NCI-H460 (cell line): ENCODE measurements around the gene GSG1L. TPM values are rescaled to one million over a fixed set of nuclear protein-coding genes. Genes with fewer than 3 reads are reported as not detected.
"Not testable (repeated sequence)": the region's sequence is repeated elsewhere in the genome, so short reads cannot be mapped to it uniquely, and the experiment has no call there.

ENCODE experiments used
- DNase-seq: peaks from one replicate; pipeline ENCODE4 v3.0.0-alpha.2; 2016; ENCODE audit warnings: low read depth; ENCODE audit errors: extremely low read depth
- total RNA-seq: library from RNA; depleted of rRNA; stranded (reverse); fragments of >200 nt; shearing (Covaris generic); gene quantifications from 2 replicates; pipeline ENCODE4 v1.2.3, GENCODE V29; 2014

GSG1L gene
- total RNA-seq, 1 experiment from 2014 or later: not detected

DNA sequence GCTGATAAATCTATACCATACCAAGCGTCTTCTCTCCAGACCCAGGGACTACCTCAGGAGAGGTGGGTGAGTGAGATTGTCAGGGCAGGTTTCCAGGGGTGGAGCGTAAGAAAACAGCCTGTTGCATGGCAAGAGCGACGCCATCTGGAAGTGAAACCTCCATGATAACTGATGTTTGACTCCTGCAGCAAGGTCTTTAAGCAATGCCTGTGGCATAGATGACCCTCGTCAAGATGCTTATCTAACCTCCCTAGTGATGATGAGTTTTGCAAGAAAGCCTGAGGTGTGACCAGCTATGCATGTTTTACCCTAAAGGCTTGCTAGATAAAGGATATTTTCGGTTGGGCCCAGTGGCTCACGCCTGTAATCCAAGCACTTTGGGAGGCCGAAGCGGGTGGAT lies 71.6 kb downstream of the GSG1L start:
- DNase-seq: no peak

DNA sequence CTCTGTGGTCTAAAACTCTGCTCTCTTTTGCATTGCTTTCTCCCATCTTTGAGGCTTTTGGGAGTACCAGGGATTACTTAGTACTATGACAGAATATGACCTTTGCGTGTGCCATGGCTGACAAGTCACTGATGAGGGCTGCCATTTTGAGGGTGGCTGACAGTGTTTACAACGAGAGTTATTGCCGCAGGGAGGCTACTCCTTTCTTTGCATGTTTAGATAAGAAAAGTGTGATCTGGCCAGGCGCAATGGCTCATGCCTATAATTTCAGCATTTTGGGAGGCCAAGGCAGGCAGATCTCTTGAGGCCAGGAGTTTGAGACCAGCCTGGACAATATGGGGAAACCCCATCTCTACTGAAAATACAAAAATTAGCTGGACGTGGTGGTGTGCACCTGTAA lies 77.5 kb downstream of the GSG1L start:
- no peak for DNase-seq

DNA sequence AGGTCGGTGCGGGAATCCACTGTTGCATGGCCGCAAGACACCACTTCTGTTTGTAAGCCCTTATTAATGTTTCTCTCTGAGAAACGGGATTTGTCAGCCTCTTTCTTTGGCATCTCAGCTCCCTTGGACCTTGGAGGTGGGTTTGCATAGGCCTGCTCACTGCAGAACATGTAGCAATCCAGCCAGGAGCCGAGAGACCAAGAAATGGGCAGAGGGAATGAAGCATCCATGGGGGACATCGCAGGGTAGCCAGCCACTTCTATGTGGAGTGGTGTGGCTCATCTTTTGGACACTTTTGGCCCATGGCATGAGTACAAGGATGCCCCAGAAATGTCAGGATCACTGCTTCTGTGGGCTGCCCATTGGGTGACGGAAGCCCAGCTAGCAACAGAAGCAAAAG lies 79.4 kb downstream of the GSG1L start:
- DNase-seq: no peak

DNA sequence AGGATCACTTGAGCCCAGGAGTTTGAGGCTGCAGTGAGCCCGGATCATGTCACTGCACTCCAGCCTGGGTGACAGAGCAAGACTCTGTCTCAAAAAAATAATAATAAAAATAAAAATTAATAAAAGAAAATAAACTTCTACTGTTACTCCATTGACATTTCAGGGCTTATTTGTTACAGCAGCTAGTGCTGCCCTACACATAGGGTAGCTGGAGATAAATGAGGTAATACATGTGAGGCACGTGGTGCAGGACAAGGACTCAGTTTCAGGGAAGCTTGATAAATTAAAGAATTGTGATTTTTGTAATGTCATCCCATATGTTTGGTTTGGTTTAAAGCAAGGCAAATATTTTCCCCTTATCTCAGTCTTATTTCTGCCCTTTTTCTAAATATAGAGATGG lies 80.3 kb downstream of the GSG1L start:
- DNase-seq: no peak

DNA sequence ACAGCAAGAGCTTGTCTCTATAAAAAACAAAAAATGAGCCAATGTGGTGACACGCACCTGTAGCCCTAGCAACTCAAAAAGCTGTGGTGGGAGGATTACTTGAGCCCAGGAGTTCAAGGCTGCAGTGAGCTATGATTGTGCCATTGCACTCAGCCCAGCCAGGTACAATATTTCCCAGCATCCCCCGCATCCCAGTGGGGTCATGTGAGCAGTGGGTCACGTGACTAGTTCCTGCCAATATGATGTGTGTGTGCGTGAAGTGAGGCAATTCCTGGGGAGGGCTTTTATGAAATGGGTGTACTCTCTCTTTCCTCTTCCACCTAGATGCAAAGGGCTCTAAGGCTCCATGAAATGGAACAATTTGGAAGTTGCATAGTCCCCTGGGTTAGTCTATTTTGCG lies 81.3 kb downstream of the GSG1L start:
- DNase-seq: no peak

DNA sequence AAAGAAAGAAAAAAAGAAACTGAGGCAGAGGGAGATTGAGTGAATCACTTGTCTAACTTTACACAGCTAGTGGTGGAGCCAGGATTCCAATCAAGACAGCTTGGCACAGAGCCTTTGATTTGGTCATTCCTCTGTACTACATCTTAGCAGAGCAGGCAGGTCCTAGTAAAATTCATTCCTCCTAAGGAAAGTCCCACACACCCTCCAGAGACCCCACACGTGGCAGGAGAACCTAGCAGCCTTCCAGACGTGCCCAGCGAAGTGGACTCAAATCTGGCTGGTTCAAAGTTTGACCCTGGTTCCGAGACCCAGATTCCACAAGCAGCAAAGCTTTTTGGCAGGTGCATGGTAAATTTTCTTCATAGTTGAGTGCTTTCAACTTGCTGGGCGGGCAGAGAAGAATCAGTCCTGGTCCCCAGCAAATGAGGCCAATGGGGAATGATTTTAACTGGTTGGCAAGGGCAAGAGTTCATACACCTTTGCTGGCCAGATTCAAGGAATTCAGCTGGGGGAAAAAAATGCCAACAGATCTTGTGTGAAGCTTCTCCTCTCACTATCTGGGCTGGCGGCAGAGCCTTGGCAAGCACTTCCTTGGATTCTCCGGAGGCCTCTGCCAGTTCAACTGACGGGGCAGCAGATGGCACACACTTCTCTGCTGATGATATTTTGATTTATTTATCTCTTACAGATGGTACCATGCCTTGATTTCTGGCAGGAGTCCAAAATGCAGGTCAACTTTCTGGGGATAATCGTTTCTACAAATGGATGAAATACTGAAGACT lies 82.4 kb downstream of the GSG1L start:
- DNase-seq: no peak

DNA sequence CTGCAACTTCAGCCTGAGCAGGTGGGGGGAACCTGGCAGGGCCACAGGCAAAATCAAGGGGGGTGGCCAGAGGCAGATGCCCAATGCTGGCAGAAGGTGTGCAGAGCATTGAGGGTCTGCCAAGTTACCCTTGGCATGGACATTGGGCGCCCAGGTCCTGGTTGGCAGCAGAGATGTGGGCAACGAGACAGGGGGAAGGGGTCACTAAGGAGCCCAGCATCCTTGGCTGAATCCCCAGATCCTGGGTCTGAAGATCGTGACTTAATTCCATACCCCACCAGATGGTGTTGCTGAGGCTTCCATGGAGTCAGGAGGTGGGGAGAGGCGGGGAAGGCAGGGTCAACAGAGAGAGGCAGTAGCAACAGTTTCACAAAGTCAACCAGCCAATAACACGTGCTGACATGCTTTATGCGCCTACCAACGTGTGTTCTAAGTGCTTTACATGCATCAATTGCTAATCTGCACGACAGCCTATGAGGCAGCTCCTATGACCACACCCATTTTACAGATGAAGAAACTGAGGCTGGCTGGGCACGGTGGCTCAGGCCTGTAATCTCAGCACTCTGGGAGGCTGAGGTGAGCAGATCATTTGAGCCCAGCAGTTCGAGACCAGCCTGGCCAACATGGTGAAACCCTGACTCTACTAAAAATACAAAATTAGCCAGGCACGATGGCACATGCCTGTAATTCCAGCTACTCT lies 83.3 kb downstream of the GSG1L start:
- no peak for DNase-seq

DNA sequence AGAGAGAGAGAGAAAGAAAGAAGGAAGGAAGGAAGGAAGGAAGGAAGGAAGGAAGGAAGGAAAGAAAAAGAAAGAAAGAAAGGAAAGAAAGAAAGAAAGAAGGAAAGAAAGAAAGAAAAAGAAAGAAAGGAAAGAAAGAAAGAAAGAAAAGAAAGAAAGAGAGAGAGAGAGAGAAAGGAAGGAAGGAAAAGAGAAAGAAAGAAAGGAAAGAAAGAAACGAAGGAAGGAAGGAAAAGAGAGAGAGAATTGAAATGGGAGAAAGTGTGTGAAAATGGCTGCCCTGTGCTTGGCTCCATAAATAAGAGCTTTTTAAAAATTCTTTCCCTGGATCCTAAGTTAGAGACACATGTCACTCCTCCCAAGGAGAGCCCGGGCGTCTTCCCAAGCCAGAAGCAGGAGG lies 83.8 kb downstream of the GSG1L start:
- not testable (repeated sequence) for DNase-seq

DNA sequence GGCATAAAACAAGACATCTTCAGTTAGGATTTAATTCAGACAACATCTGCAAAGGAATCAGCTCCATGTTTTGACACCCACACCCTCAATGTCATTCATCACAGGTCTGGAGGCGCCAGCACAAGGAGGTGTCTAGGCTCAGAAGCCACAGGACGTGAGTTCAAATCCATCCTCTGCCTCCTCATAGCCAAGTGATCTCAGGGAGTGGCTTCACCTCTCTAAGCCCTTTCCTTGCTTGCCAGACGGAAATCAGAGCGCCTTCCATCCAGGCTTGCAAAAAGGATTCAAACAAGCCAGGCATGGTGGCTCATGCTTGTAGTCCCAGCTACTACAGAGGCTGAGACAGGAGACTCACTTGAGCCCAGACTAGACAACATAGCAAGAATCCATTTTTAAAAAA lies 84.6 kb downstream of the GSG1L start:
- DNase-seq: no peak

DNA sequence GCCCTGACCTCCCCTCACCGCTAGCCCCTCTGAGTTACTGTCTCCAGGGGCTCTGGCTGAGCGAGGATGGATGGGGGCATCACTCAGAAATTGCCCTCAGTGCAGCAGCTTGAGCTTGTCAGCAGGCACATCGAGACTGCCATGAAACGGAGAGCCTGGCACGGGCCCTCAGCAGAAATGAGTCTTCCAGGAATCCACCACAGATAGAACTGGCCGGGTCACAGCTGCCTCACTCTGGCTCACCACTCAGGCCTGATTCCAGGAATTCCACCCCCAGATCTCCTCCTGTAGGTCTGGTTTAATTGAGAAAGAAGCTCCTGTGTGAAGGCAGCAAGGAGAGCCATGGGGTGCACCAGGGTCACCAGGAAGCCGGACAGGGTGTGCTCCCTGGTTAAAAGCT lies 85.5 kb downstream of the GSG1L start:
- DNase-seq: no peak

DNA sequence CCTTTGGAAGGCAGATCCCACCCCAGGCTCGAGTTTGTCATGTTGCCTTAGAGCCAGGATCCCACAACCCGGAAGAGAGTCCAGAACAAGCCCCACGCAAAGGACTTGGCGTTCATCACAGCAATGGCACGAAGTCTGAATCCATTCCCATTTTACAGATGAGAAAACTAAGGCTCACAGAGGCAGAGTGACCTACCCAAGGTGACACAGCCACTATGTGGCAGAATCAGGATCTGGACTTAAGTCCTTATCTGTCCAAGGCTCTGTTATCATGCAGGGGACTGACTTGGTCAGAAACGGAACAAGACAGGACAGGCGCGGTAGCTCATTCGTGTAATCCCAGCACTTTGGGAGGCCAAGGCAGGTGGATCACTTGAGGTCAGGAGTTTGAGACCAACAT lies 86.5 kb downstream of the GSG1L start:
- DNase-seq: no peak

DNA sequence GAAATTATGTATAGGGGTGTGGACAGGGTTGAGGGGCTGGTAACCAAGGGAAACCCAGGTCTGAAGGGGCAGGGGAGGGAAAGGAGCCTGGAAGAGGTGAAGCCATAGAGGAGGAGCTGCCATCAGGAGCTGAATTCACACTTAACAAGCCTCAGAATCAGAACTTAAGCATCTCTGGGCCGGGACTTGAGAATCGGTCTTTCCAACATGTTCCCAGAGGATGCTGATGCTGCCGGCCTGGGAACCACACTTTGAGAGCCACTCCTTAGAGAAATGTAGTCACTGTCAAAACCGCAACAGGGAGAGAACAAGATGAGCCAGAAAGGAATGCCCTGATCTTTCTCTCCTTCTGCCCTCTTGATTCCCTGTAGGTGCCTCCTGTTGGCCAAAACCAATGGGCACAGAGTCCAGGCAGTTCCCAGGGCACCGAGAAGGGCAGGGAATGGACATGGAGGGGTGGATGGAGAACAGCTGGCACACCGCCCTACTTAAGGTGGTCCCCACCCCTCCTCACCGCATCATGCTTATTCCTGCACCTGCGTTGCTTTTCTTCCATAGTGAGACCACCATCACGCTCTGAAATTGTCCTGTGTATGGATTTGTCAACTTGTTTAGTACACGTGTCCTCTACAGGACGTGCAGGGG lies 88.5 kb downstream of the GSG1L start:
- no peak for DNase-seq

DNA sequence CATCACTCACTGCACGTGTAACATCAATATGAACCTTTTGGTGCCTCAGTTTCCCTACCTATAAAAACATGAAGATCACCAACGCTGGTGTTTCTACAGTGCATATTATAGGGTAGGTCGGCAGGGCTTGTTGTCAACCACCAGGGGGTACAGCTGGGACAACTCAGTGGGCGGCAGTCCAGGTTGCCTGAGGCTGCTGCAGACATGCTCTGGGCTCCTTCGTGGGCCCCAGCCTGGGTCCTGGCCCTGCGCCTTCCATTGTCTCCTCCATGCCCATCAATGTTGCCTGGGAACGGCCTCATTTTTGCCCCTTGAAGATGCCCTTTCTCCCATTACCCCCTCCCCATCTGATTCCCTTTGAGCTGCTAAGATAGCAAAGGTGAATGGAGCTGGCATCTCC lies 89.8 kb downstream of the GSG1L start:
- no peak for DNase-seq

DNA sequence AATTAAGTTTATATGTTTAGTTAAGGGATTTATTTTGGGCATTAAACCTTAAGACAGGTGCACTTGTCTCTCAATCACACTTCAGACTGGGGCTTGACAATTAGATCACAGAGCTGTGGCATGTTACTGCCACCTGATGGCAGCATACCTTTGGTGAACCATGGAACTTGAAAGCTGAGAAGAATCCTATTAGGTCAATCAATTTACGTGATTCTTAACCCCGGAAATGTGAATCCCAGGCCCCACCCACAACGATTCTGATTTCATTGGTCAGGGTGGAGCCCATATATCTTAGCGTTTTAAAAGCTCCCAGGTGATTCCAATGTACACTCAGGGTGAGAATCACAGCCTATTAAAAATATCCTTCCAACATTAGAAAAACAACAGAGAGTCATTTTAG lies 91.0 kb downstream of the GSG1L start:
- peak; percentile 55 for DNase-seq

DNA sequence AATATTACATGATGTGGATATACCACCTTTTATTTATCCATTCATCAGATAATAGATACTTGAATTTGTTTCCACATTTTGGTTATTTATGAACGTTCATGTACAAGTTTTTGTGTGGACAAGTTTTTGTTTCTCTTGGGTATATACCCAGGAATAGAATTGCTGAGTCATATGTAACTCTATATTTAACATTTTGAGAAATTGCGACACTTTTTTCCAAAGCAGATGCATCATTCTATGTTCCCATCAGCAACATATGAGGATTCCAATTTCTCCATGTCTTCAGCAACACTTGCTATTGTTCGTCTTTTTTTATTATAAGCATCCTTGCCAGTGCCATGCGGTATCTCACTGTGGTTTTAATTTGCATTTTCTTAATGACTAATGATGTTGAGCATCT lies 93.9 kb downstream of the GSG1L start:
- no peak for DNase-seq

DNA sequence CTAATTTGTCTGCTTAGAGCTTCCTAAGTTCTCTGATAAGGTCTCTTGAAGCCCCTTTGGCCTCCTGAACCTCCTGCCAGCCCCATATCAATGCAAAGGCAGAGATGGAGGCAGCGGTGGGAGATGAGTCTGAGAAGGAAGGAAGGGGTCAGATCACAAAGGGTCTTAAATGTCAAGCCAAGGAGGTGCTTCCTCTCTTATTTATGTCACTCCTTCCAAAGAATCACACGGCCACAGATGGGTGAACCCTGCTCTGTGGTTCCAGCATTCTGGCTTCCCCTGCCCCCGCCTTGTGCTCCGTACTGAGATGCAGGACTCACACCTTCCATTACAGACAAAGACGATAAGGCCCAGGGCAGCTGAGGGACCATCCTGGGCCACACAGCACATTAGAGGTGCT lies 96.3 kb downstream of the GSG1L start:
- no peak for DNase-seq

DNA sequence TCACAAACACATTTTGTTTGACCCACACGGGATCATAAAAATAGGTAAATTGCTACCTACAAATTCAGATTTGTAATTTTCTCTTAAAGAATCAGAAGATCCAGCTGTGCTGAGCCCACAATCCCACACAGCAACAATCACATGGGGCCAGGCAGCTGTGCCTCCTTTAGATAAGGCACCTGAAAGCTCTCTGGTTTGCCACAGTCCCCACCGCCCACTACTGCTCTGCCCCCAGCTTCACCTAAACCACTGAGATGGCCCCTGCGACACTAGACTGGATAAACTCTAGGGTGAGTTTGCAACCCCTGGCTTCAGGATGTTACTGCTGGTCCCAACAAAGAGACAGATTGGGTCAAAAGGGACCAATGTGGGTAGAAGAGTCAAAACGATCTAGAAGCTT lies 96.8 kb downstream of the GSG1L start:
- no peak for DNase-seq

DNA sequence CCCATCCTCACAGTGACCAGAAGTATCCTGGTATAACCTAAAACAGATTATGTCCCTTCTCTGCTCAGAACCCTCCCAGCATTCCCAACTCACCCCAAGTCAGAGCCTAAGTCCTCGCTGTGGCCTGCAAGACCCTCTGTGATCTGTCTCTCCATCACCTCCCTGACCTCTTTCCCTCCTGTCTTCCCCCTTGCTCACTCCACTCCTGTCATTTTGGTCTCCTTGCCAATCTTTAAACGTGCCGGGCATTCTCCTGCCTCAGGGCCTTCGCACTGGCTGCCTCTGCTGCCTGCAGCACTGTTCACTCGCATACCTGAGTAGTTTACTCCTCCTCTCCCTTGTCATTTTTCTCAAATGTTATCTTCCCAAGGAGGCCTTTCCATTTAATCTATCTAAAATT lies 97.7 kb downstream of the GSG1L start:
- DNase-seq: no peak

DNA sequence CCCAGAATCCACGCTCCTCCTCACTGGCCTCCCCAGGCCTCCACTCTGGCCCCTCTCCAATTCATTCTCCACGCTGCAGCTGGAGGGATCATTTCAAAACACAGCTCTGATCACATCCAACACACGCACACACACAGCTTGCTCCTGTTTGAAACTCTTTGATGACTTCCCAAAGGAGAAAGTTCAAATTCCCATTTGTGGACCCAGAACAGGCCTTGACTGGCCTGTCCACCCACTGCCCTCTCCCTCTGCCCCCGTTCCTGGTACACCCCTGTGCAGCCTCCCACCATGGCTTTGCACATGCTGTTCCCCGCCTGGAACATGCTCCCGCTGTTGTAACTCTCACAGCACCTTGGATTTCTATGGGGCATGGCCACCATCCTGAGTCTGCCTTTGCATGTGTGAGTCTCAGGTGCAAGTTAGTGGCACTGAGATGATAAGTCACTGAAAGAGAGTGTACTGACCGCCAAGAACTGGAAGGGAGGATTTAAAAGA lies 100.0 kb downstream of the GSG1L start:
- no peak for DNase-seq

DNA sequence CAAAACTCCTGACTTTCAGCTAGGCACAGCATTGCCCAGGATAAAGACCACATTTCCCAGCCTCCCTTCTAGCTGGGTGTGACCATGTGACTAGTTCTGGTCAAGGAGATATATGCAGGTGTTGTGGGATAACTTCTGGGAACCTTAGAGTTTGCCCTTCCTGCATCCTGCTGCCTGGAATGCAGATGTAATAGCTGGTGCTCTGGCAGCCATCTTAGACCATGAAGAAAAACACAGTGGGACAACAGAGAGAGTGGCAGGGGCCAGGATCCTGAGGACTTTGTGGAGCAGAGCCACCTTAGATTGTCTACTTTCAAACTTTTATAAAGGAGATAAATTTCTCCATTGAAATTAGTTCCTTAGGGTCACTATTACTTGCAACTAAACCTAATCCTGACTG lies 101.3 kb downstream of the GSG1L start:
- DNase-seq: no peak

DNA sequence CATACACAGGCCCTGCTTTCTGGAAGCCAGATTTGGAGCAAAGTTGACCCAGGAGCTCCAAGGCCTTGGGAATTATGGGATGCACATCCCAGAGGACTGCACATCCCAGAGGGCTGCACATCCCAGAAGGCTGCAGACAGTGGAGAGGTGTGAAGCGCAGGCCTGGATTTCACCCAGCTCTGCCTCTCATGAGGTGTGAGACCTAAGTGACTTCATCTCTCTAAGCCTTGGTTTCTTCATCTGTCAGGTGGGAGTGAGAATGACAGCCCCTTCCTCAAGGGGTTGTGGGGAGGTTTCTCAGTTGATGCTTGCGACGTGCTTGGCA lies 102.3 kb downstream of the GSG1L start:
- DNase-seq: no peak
